DMS 273 (cell line): ENCODE measurements around the gene SMC1A.
"Not testable (repeated sequence)": the region's sequence is repeated elsewhere in the genome, so short reads cannot be mapped to it uniquely, and the experiment has no call there.

Experiments
- DNase-seq: peaks from one replicate; lab custom pipeline; 2025; ENCODE audit not compliant: unreplicated experiment; lab: John Stamatoyannopoulos, UW

Gene SMC1A

DNA sequence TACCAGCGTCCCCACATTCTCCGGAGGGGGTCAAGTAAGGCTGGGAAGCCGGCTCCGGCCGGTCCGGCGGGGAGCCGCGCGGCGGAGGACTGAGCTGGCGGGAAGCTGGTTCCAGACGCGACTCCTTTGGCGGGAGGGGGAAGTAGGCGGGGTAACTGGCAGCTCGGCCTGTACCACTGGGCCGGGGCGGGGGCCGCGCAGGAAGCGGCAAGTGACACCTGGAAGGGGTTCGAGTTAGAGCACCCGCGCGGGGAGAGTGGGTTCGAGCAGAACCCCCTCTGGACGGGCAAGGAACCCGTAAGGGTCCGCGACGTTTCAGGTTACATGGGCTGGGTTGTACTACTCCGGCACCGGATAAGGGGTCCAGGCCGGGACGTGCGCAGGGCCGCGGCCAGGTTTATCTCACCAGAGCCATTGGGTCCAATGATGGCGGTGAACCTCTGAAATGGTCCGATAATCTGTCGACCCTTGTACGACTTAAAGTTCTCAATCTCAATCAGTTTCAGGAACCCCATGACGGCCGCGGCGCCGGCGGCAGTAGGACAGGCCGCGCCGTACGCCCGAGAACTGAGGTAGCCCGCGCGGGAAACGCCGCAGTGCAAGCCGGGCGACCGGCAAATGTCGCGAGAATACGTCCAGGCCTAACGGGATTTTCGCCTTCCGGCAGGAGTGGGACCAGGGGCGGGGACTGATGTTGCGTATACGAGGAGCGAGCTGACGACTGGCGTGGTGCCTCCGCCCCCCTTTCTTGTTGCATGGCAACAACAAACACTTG, at the start of gene SMC1A:
Gene SMC1A (minus strand): TSS at position 569 of the 775 bp plus-strand sequence. CDS start 54 bp downstream, at position 515.
- DNase-seq = peak; percentile 100

DNA sequence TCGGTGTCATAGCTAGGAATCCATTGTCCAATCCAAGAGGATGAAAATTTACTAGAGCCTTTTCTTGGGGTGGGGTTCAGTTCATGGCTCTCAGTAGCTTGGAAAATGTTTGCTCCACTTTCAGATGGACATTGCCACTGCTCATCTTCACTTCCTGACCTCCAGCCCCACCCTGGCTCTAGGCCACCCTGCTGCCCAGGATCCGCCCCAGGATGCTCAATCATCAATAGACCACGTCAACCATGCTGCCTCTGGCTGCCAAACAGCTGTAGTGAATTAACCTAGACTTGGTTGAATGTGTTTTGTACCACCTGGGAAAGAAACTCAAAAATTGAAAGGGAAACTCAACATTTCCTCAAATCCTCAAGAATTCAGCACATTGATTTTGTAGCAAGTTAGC, 48.9 kb upstream of the SMC1A start:
- DNase-seq = no peak

GRCh38 chrX:53468659-53469058, 46.2 kb upstream of the SMC1A start:
- DNase-seq = not testable (repeated sequence)

DNA sequence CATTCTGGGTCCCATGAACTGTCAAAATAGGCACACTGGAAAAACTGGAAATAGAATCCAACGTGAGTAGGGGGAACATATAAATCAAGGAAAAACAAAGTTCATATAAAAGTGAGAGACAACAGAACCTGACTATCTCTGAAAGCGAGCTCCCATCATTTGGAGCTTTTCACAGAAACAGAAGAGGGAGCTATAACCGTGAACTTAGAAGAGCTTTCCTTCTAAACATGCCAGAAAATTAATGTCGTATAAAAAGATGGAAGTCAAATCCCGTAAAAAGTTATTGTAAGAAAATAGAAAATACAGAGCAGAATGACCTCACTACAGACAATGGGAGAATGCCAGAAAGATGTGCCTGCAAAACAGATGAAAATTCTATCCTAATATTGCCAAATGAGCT, 35.6 kb upstream of the SMC1A start:
- DNase-seq = peak; percentile 40

GRCh38 chrX:53456254-53456653, 33.8 kb upstream of the SMC1A start:
- no peak for DNase-seq

DNA sequence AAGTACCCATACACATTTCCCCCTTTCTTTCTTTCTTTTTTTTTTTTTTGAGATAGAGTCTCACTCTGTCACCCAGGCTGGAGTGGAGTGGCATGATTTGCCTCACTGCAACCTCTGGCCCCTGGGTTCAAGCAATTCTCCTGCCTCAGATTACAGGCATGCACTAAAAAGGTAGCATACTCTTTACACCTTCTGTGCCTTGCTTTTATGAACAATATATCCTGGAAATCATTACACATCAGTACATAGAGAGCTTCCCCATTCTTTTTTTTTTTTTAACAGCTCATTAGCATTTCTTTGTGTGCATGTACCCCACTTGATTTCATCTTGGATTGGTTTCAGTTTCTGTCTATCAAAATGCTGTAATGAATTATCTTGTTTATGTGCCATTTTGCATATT, 30.4 kb upstream of the SMC1A start:
- no peak for DNase-seq

DNA sequence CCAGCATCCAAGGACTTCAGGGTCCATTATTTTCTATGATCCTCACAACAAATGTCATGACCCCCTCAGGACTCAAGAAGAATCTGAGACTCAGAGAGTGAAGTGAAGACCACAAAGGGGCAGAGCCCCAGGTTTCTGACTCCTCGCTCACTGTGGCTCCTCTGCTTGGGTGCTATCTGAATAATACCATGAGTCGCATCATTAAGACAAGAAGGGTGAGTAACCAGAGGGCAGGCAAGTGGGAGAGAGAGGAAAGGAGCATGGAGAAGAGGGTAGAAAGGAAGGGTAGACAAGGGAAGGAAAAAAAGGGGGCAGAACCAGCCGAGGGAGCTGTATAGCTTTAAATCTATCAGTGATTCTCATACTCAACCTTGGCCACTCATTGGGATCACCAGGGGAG, 27.2 kb upstream of the SMC1A start:
- DNase-seq = no peak

DNA sequence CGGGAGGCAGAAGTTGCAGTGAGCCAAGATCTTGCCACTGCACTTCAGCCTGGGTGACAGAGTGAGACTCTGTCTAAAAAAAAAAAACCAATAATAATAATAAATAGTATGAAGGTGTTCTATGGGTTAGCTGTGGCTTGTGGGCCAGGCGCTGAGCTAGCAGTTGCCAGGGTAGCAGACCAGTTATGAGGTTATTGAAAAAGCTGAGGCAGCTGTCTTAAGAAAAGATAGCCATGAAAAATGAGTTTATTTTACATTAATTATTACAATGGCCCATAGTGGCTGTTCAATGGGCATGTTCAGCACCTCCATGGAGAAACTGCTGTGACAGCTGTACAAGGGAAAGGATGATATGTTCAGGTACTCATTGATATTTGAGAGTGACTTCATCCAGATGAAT, 25.0 kb upstream of the SMC1A start:
- no peak for DNase-seq

DNA sequence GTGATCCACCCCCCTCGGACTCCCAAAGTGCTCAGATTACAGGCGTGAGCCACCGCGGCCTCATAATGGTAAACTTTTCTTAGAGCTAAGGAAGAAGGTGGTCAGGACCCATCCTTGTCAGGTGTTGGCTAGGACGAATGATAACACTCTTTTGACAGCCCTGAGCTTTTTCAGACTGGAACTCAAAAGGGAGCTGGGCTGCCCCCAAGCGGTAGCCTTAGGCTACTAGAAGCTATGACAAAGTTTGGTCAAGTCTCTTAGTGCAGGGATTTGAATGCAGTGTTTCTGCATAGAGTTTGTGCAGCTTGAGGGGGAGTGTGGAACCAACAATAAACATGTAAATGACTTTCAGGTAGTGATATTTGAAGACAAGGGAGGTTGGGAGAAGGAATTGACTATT, 23.5 kb upstream of the SMC1A start:
- peak; percentile 82 for DNase-seq

DNA sequence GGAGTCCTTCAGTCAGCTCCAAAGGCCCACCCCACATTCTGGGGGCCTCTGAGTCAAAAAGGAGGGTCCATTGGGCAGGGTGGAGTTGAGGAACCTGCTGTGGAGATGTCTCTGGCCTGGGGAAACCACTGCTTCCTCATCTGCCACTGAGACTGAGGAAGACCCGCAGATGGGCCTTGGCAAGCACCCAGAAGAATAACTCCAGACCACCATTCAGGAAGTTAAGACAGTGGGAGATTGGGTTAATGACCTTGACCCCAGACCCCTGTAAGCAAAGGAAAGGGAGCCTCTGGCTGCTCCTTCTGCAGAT, 19.8 kb upstream of the SMC1A start:
- DNase-seq = no peak

- DNase-seq = peak; percentile 96
Measured at GRCh38 chrX:53441531-53442321, 19.3 kb upstream of the SMC1A start.

- DNase-seq = peak; percentile 92
Measured at GRCh38 chrX:53440621-53441517, 18.4 kb upstream of the SMC1A start.

- peak; percentile 91 for DNase-seq
Measured at GRCh38 chrX:53440101-53440500, 17.6 kb upstream of the SMC1A start.

DNA sequence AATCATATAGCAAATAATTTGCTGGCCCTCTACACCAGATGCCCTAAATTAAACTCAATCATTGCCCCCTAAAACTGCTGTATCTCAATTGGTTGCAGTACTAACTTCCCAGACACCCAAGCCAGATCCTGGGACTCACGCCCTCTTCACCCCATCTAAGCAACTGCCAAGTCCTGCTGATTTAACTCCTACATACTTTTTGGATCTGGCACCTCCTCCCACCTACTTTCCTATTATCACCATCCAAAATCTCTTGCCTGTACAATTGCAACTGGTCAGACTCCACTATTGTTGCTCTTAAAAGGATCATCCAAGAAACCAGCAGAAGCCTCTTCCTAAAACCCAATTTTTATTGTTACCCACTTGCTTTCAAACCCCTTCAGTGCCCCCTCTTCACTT, 16.4 kb upstream of the SMC1A start:
- no peak for DNase-seq

DNA sequence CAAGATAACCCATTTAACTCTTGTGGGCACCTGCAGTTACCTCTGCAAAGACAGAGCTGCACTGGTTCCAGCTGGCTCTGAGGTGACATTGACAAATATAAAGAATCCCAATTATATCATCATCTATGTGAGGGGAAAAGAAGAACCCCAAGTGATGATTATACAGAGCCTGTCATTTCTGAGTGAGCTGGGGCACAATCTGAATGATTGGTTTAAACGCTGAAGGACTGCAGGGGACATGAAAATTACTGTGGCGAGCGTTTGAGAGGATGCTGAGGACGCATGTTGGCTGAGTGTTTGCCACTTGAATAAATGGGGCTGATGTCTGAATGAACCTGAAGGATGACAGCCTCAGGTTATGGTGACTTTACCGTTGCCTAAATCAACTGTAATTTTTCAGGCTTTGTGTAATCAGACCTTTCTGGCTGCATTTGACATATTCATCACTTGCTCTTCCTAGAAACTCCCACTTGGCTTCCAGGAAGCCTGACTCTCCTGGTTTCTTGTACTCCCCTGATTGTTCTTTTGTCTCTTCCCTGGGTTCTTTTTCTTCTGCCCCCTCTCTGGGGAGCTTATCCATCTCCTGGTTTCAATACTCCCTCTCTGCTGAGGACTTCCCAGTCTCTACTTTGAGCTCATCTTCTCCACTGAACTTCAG, 15.8 kb upstream of the SMC1A start:
- no peak for DNase-seq

DNA sequence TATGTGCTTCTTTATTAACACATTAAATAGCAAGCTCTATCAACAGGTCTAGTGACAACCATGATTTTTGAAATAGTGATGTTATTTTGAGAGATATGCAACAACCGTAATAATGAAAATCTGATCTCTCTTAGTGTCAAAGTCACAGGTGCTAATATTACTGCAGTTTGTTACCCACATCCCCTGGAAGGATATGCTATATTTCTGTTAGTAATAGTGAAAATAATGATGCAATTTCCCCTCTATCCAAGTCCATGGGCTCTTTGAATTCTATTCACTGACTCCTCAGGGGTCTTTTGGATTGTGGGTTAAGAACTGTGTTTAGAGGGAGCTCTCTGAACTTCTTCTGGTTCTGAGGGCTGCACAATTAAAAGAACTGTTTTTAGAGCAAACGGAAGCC, 14.8 kb upstream of the SMC1A start:
- DNase-seq = no peak

- DNase-seq = peak; percentile 94
Measured at GRCh38 chrX:53435997-53436396, 13.5 kb upstream of the SMC1A start.

DNA sequence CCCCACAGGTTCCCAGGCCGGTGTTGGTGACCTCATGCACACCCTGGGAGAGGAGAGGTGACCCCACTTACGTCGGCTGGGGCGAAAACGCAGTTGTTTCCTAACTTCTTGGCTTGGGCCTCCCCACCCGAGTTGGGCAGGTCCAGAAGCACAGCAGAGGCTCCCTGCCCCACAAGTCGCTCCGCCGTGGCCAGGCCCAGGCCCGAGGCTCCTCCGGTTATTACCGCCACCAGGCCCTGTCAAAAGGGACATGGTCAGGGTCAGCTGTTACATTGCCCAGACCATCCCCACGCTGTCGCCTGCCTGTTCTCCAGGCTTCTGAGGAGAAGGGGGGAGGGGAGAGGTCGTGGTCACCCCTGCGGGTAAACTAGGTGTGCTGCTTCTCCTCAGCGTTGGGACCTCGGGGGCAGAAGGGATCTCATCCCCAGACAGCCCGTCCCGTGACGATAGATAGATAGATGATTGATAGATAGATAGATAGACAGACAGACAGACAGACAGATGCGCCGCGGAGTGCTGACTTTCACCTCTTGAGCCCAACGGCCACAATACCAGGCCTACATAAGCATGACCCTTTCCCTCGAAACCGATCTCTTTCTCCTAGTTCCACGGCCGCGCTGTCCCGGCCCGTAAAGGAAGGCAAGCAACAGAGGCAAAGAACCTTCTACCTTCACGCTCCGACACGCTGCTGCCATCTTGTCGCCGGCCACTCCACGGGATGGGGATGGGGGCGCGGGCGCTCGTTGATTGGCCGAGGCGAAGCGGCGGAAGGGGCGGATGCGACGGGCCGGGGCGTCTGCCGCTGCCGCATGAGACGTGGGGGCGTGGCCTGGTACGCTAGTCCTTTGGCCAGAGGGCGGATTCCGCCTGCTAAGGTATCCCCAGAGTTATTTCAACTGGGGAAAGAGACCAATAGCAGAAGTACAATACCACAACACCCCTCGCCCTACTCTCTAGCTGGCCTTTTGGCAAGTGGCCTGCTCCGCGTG, 11.5 kb upstream of the SMC1A start, which contains the start of gene HSD17B10:
Gene HSD17B10 (minus strand): TSS at position 720 of the 989 bp plus-strand sequence. CDS start 25 bp downstream, at position 695.
- peak; percentile 96 for DNase-seq

DNA sequence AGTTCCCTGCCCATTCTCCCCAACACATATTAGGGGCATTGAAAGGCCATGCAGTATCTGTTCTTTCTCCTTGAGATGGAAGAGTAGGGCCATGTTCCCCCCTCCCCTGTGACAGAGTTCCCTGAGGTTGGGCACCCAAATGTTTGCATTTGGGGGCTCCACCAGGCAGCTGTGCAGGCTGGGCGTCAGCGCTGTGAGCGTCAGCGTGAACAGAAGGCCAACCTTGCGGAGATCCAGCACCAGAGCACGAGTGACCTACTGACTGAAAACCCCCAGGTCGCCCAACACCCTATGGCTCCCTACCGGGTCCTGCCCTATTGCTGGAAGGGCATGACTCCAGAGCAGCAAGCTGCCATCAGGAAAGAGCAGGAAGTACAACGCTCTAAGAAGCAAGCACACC, 7.8 kb upstream of the SMC1A start:
- DNase-seq = no peak

- no peak for DNase-seq
Measured at GRCh38 chrX:53429755-53430154, 7.3 kb upstream of the SMC1A start.
